HepG2 (cell line): Measurements from ENCODE around the gene U2AF2. TPM values are rescaled to one million over a fixed set of nuclear protein-coding genes. Genes with fewer than 3 reads are reported as not detected.

ENCODE experiments used
- ATAC-seq: fragments of 200-7000 bp; cut with Tn5 transposase; 3 replicates; pipeline ENCODE4 v1.9.1; 2020; ENCODE audit warnings: mild to moderate bottlenecking, moderate library complexity
- BruUV-seq: library from RNA; stranded (reverse); fragments of 400-500 nt; replicated peaks from 2 replicates; lab custom pipeline; 2021; lab: Mats Ljungman, UMichigan
- CTCF ChIA-PET: fragments of 300-600 bp; formaldehyde crosslinking; extraction: SDS; loops from one replicate; lab custom pipeline; 2021; ENCODE audit warnings: low total read pairs, inconsistent platforms, low intra/inter-chr PET ratio; lab: Yijun Ruan, JAX
- POLR2A ChIA-PET: fragments of 350-600 bp; sonication (Branson Sonifier 250); formaldehyde crosslinking; loops from one replicate; lab custom pipeline; 2020; ENCODE audit warnings: antibody characterized with exemption, inconsistent platforms; lab: Yijun Ruan, JAX
- DNase-seq: peaks from one replicate; pipeline ENCODE4 v3.0.0-alpha.2; 2015; ENCODE audit warnings: low spot score
- FAIRE-seq: peaks from 3 replicates; lab custom pipeline; 2011; peaks lifted over from hg19 to GRCh38; lab: Jason Lieb, UNC
- H2AFZ ChIP-seq: one replicate; pipeline ENCODE4 v1.6.1; 2011; ENCODE audit warnings: low read length, inconsistent platforms
- H3K27ac ChIP-seq: fragments of 300-600 bp; 3 replicates; pipeline ENCODE4 v1.8.0; 2011; ENCODE audit warnings: mixed run types, mild to moderate bottlenecking, mixed read lengths, low read length, inconsistent platforms; ENCODE audit not compliant: insufficient read depth; ENCODE audit errors: extremely low read length
- H3K27me3 ChIP-seq, 2 experiments: fragments of 200-600 bp in 1 of 2; 2 replicates in 1 of 2; 3 replicates in 1 of 2; pipeline versions ENCODE4 v1.6.0 to v1.8.0; 2011; ENCODE audit warnings: low read length in 2 of 2, mild to moderate bottlenecking in 2 of 2, moderate library complexity in 2 of 2, inconsistent platforms in 1 of 2; ENCODE audit not compliant: insufficient read depth in 2 of 2, control insufficient read depth in 1 of 2
- H3K36me3 ChIP-seq, 2 experiments: fragments of 200-600 bp in 1 of 2; replicated peaks in 1 of 2; 2 replicates in 1 of 2; 3 replicates in 1 of 2; pipeline versions ENCODE4 v1.5.1 to v1.8.0; 2011; ENCODE audit warnings: low read length in 2 of 2, inconsistent platforms in 1 of 2; ENCODE audit not compliant: insufficient read depth in 2 of 2, control insufficient read depth in 1 of 2
- H3K4me1 ChIP-seq: 2 replicates; pipeline ENCODE4 v1.5.1; 2012; ENCODE audit warnings: low read length, inconsistent platforms; ENCODE audit not compliant: insufficient read depth
- H3K4me2 ChIP-seq: 2 replicates; pipeline ENCODE4 v1.6.0; 2011; ENCODE audit warnings: low read depth, low read length, inconsistent platforms
- H3K4me3 ChIP-seq, 3 experiments: fragments of 200-600 bp in 1 of 3; sonication (generic), shearing (Covaris generic) in 1 of 3; replicated peaks in 1 of 3; 2 replicates each; pipeline ENCODE4 v1.5.1; 2011 to 2016; ENCODE audit warnings: low read length in 3 of 3, inconsistent platforms in 2 of 3, low read depth in 2 of 3, mild to moderate bottlenecking in 2 of 3, control low read depth in 1 of 3, mixed read lengths in 1 of 3; ENCODE audit not compliant: insufficient read depth in 1 of 3
- H3K79me2 ChIP-seq: one replicate; pipeline ENCODE4 v1.6.1; 2011; ENCODE audit warnings: low read length, inconsistent platforms; ENCODE audit not compliant: insufficient read depth
- H3K9ac ChIP-seq: 2 replicates; pipeline ENCODE4 v1.6.0; 2011; ENCODE audit warnings: mild to moderate bottlenecking, low read depth, low read length, inconsistent platforms; ENCODE audit not compliant: insufficient read depth
- H3K9me3 ChIP-seq: 2 replicates; pipeline ENCODE4 v1.5.1; 2012; ENCODE audit warnings: mild to moderate bottlenecking, low read length
- H4K20me1 ChIP-seq: 2 replicates; pipeline ENCODE4 v1.6.0; 2011; ENCODE audit warnings: inconsistent platforms, mild to moderate bottlenecking, low read length, moderate library complexity; ENCODE audit not compliant: insufficient read depth
- RFX1 ChIP-seq: fragments of 450-650 bp; IDR thresholded peaks from 2 replicates; pipeline ENCODE4 v1.6.1; 2017
- SPEN ChIP-seq: sonication (generic); formaldehyde crosslinking; IDR thresholded peaks from 2 replicates; pipeline ENCODE4 v1.5.1; 2020; ENCODE audit warnings: low read depth, mild to moderate bottlenecking, missing genetic modification reagents
- WIZ ChIP-seq: sonication (generic); formaldehyde crosslinking; IDR thresholded peaks from 2 replicates; pipeline ENCODE4 v1.5.1; 2020; ENCODE audit warnings: mild to moderate bottlenecking, missing genetic modification reagents
- ZNF12 ChIP-seq: sonication (generic); formaldehyde crosslinking; IDR thresholded peaks from 2 replicates; pipeline ENCODE4 v1.5.0; 2020; ENCODE audit warnings: missing genetic modification reagents
- ZSCAN21 ChIP-seq: sonication (generic); formaldehyde crosslinking; IDR thresholded peaks from 2 replicates; pipeline ENCODE4 v1.8.0; 2022; ENCODE audit warnings: mild to moderate bottlenecking, missing genetic modification reagents, moderate library complexity, borderline replicate concordance
- WGBS: methylation state at CpG from one replicate; pipeline ENCODE4 v1.1.6; 2017; ENCODE audit warnings: low lambda C conversion rate; 5-methylcytosine and 5-hydroxymethylcytosine counted together
- in situ Hi-C: cut with HindIII; loops from 2 replicates; pipeline ENCODE4 v1.10.0; 2017; ENCODE audit warnings: low pct_unique_long_range_greater_than_20kb; ENCODE audit not compliant: extremely low pct_ligation_motif_present
- intact Hi-C: fragments of 100-400 bp; cut with micrococcal nuclease; formaldehyde crosslinking; loops from one replicate; pipeline ENCODE4 v1.10.0; 2022; ENCODE audit not compliant: unreplicated experiment
- polyA plus RNA-seq, 8 experiments: library from polyadenylated mRNA; depleted of rRNA in 3 of 8; stranded (reverse) in 7 of 8; unstranded in 1 of 8; fragments of >200 nt; fragmentation: Illumina TruSeq in 4 of 8; extraction: Trizol in 4 of 8; gene quantifications; 2 replicates each; pipeline versions ENCODE4 v1.2.1 to v1.2.3, GENCODE V29; 2011 to 2016; ENCODE audit warnings: low read depth in 4 of 8, missing spikeins in 1 of 8, mixed read lengths in 1 of 8; ENCODE audit not compliant: insufficient read depth in 1 of 8
- total RNA-seq, 5 experiments: library from RNA; depleted of rRNA; stranded (reverse); fragments of >200 nt; fragmentation: Illumina TruSeq; extraction: Trizol; gene quantifications; 2 replicates each; pipeline ENCODE4 v1.2.3, GENCODE V29; 2016; ENCODE audit warnings: low read depth in 1 of 5
- TF ChIP-seq, protein P1 (sequence below): sonication (generic); formaldehyde crosslinking; IDR thresholded peaks from 2 replicates; pipeline ENCODE4 v1.9.0; 2022; ENCODE audit warnings: low read depth, missing genetic modification reagents
- TF ChIP-seq, protein P2 (sequence below): sonication (generic); formaldehyde crosslinking; IDR thresholded peaks from 2 replicates; pipeline ENCODE4 v1.5.1; 2020; ENCODE audit warnings: missing genetic modification reagents, mild to moderate bottlenecking, borderline replicate concordance
- TF ChIP-seq, protein P3 (sequence below): sonication (generic); formaldehyde crosslinking; IDR thresholded peaks from 2 replicates; pipeline ENCODE4 v1.4.0; 2020; ENCODE audit warnings: missing genetic modification reagents, borderline replicate concordance
- TF ChIP-seq, protein P4 (sequence below): IDR thresholded peaks from 2 replicates; pipeline ENCODE4 v1.6.1; 2016; ENCODE audit warnings: low read depth, control low read depth
- TF ChIP-seq, protein P5 (sequence below): sonication (generic); formaldehyde crosslinking; IDR thresholded peaks from 2 replicates; pipeline ENCODE4 v1.5.1; 2020; ENCODE audit warnings: mild to moderate bottlenecking, missing genetic modification reagents, moderate library complexity

Gene U2AF2
- total and polyA plus RNA-seq, 2 of the 13 experiments (the other 11 are each of a cell fraction or from before 2014, with no cell fraction given) = 84.3 to 124 TPM

DNA sequence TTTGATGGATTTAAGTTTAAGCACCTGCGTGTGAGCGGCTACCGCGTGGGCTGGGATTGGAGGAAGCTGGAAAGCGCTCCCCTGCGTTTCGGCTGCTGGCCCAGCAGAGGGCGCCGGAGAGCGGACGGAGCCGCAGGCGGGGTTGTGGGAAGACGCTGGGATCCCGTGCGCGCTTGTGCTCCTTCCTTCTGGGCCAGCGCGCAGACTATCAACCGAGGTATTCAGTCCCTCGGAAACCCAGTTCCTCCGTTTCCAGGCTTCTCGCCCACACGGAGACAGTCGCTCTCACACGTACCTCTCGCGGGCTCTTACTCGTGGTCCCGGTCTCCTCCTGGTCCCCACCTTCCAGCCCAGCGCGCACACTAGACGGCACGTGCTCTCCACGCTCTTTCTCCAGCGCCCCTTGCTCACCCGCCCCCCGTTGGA is 49.0 kb downstream of the U2AF2 start:
- Histone ChIP-seq H4K20me1 (no peaks in the 10 kb centered on the region), H3K36me3 (peaks cover 1 to 15% of the 10 kb centered on the region in 2 experiments; a peak in 2 of 5 replicates), H3K9ac (no peak overlapping the region), H3K27ac (no peak overlapping the region), H2AFZ (no peak overlapping the region), H3K4me1 (no peaks in the 10 kb centered on the region), H3K4me2 (no peak overlapping the region), H3K9me3 (no peaks in the 10 kb centered on the region), H3K27me3 (no peaks in the 10 kb centered on the region), H3K4me3 (no peak overlapping the region), H3K79me2 (no peaks in the 10 kb centered on the region)
- DNase-seq (no peak), FAIRE-seq (no peak), ATAC-seq (peak; percentile 66)
- ChIA-PET CTCF (no interaction called here), POLR2A (interaction anchor here (1.0 kb wide), 1 partner anchor 20 kb away, joined by 3 read pairs; no protein-coding TSS in a partner anchor)
- no TSS peak for BruUV-seq
- in situ Hi-C loops (no loop called here), intact Hi-C loops (no loop called here)
- 86% methylated on average over 38 of the region's 38 CpGs for WGBS
- TF ChIP-seq, protein P1, sequence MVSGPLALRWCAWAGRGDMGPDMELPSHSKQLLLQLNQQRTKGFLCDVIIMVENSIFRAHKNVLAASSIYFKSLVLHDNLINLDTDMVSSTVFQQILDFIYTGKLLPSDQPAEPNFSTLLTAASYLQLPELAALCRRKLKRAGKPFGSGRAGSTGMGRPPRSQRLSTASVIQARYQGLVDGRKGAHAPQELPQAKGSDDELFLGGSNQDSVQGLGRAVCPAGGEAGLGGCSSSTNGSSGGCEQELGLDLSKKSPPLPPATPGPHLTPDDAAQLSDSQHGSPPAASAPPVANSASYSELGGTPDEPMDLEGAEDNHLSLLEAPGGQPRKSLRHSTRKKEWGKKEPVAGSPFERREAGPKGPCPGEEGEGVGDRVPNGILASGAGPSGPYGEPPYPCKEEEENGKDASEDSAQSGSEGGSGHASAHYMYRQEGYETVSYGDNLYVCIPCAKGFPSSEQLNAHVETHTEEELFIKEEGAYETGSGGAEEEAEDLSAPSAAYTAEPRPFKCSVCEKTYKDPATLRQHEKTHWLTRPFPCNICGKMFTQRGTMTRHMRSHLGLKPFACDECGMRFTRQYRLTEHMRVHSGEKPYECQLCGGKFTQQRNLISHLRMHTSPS (CRISPR knock-in tag) = no peak
- TF ChIP-seq, protein P2, sequence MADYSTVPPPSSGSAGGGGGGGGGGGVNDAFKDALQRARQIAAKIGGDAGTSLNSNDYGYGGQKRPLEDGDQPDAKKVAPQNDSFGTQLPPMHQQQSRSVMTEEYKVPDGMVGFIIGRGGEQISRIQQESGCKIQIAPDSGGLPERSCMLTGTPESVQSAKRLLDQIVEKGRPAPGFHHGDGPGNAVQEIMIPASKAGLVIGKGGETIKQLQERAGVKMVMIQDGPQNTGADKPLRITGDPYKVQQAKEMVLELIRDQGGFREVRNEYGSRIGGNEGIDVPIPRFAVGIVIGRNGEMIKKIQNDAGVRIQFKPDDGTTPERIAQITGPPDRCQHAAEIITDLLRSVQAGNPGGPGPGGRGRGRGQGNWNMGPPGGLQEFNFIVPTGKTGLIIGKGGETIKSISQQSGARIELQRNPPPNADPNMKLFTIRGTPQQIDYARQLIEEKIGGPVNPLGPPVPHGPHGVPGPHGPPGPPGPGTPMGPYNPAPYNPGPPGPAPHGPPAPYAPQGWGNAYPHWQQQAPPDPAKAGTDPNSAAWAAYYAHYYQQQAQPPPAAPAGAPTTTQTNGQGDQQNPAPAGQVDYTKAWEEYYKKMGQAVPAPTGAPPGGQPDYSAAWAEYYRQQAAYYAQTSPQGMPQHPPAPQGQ (CRISPR knock-in tag) = no peak
- TF ChIP-seq WIZ = no peak
- TF ChIP-seq SPEN = no peak
- no peak for TF ChIP-seq RFX1
- TF ChIP-seq ZNF12 (CRISPR knock-in tag) = no peak
- TF ChIP-seq, protein P3, sequence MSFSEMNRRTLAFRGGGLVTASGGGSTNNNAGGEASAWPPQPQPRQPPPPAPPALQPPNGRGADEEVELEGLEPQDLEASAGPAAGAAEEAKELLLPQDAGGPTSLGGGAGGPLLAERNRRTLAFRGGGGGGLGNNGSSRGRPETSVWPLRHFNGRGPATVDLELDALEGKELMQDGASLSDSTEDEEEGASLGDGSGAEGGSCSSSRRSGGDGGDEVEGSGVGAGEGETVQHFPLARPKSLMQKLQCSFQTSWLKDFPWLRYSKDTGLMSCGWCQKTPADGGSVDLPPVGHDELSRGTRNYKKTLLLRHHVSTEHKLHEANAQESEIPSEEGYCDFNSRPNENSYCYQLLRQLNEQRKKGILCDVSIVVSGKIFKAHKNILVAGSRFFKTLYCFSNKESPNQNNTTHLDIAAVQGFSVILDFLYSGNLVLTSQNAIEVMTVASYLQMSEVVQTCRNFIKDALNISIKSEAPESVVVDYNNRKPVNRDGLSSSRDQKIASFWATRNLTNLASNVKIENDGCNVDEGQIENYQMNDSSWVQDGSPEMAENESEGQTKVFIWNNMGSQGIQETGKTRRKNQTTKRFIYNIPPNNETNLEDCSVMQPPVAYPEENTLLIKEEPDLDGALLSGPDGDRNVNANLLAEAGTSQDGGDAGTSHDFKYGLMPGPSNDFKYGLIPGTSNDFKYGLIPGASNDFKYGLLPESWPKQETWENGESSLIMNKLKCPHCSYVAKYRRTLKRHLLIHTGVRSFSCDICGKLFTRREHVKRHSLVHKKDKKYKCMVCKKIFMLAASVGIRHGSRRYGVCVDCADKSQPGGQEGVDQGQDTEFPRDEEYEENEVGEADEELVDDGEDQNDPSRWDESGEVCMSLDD (CRISPR knock-in tag) = no peak
- no peak for TF ChIP-seq ZSCAN21 (CRISPR knock-in tag)
- TF ChIP-seq, protein P4, sequence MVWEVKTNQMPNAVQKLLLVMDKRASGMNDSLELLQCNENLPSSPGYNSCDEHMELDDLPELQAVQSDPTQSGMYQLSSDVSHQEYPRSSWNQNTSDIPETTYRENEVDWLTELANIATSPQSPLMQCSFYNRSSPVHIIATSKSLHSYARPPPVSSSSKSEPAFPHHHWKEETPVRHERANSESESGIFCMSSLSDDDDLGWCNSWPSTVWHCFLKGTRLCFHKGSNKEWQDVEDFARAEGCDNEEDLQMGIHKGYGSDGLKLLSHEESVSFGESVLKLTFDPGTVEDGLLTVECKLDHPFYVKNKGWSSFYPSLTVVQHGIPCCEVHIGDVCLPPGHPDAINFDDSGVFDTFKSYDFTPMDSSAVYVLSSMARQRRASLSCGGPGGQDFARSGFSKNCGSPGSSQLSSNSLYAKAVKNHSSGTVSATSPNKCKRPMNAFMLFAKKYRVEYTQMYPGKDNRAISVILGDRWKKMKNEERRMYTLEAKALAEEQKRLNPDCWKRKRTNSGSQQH (CRISPR knock-in tag) = no peak
- TF ChIP-seq, protein P5, sequence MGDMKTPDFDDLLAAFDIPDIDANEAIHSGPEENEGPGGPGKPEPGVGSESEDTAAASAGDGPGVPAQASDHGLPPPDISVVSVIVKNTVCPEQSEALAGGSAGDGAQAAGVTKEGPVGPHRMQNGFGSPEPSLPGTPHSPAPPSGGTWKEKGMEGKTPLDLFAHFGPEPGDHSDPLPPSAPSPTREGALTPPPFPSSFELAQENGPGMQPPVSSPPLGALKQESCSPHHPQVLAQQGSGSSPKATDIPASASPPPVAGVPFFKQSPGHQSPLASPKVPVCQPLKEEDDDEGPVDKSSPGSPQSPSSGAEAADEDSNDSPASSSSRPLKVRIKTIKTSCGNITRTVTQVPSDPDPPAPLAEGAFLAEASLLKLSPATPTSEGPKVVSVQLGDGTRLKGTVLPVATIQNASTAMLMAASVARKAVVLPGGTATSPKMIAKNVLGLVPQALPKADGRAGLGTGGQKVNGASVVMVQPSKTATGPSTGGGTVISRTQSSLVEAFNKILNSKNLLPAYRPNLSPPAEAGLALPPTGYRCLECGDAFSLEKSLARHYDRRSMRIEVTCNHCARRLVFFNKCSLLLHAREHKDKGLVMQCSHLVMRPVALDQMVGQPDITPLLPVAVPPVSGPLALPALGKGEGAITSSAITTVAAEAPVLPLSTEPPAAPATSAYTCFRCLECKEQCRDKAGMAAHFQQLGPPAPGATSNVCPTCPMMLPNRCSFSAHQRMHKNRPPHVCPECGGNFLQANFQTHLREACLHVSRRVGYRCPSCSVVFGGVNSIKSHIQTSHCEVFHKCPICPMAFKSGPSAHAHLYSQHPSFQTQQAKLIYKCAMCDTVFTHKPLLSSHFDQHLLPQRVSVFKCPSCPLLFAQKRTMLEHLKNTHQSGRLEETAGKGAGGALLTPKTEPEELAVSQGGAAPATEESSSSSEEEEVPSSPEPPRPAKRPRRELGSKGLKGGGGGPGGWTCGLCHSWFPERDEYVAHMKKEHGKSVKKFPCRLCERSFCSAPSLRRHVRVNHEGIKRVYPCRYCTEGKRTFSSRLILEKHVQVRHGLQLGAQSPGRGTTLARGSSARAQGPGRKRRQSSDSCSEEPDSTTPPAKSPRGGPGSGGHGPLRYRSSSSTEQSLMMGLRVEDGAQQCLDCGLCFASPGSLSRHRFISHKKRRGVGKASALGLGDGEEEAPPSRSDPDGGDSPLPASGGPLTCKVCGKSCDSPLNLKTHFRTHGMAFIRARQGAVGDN (CRISPR knock-in tag) = peak; percentile 33; the same call in 1 of the 2 replicates
